Mesothelial cell of epicardium (in vitro differentiated cells): ENCODE measurements around the gene DLX4. TPM values are rescaled to one million over a fixed set of nuclear protein-coding genes. Genes with fewer than 3 reads are reported as not detected.

Experiments
- DNase-seq, 2 experiments: peaks; one replicate each; pipeline ENCODE4 v3.0.0; 2021; ENCODE audit warnings: low spot score in 2 of 2; ENCODE audit not compliant: unreplicated experiment in 2 of 2
- H3K27ac Mint-ChIP-seq: 2 replicates; pipeline ENCODE4 v1.8.0; 2021; ENCODE audit warnings: mixed read lengths
- H3K27me3 Mint-ChIP-seq: 2 replicates; pipeline ENCODE4 v1.8.0; 2021; ENCODE audit warnings: low read depth, mixed read lengths
- H3K36me3 Mint-ChIP-seq: 2 replicates; pipeline ENCODE4 v1.8.0; 2021; ENCODE audit warnings: mixed read lengths
- H3K4me1 Mint-ChIP-seq: 2 replicates; pipeline ENCODE4 v1.8.0; 2021; ENCODE audit warnings: mixed read lengths
- H3K4me3 Mint-ChIP-seq: 2 replicates; pipeline ENCODE4 v1.8.0; 2021; ENCODE audit warnings: mild to moderate bottlenecking, moderate library complexity, mixed read lengths
- H3K9me3 Mint-ChIP-seq: 2 replicates; pipeline ENCODE4 v1.8.0; 2021; ENCODE audit warnings: mixed read lengths
- total RNA-seq: library from RNA; stranded (reverse); gene quantifications from 3 replicates; pipeline ENCODE4 v1.2.1, GENCODE V29; 2021
- TF ChIP-seq, protein P1 (sequence below): fragments of 200-600 bp; sonication (generic); IDR thresholded peaks from one replicate; pipeline ENCODE4 v1.5.0; 2021; ENCODE audit warnings: antibody characterized with exemption; ENCODE audit not compliant: unreplicated experiment

The DLX4 gene
- total RNA-seq, 1 donor from 2014 or later, result 2.7 TPM

DNA sequence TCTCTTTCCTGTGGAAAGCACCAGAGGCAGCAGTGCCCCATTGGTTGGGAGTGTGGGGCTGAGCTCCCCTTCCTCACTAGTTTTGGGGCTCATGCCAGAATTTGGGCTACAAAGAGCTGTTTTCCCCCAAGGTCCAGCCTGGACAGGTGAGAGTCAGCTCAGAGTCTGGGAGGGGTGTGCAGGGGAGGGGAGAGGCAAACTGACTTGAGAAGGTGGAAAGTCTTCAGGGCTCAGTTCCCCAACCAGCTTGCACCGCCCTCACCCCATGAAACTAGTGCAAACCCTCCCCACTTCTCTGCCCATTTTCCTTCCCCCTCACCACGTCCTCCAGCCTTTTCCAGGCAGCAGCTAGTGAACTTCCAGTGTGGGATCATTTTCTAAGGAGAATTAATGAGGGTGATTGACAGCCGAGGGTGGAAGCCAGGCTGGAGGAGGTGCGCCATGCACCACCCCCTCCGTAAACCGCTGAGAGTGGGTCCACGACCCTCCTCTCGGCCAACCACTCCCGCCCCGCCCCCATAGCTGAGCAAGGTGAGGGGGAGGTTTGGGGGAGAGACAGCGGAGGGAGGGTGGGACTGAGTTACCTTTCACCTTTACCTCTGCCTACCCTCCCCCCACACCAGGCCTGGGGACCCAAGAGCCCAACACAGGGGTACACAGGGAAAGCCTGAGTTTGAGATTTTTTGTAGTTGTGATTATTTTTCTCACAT lies 6.2 kb upstream of the DLX4 start:
- Mint-ChIP-seq H3K27ac (no peak overlapping the region), H3K4me1 (peaks cover 24% of the 10 kb centered on the region), H3K4me3 (no peak overlapping the region), H3K9me3 (no peaks in the 10 kb centered on the region), H3K27me3 (peaks cover 76% of the 10 kb centered on the region), H3K36me3 (no peaks in the 10 kb centered on the region)
- no peak for DNase-seq
- TF ChIP-seq, protein P1, sequence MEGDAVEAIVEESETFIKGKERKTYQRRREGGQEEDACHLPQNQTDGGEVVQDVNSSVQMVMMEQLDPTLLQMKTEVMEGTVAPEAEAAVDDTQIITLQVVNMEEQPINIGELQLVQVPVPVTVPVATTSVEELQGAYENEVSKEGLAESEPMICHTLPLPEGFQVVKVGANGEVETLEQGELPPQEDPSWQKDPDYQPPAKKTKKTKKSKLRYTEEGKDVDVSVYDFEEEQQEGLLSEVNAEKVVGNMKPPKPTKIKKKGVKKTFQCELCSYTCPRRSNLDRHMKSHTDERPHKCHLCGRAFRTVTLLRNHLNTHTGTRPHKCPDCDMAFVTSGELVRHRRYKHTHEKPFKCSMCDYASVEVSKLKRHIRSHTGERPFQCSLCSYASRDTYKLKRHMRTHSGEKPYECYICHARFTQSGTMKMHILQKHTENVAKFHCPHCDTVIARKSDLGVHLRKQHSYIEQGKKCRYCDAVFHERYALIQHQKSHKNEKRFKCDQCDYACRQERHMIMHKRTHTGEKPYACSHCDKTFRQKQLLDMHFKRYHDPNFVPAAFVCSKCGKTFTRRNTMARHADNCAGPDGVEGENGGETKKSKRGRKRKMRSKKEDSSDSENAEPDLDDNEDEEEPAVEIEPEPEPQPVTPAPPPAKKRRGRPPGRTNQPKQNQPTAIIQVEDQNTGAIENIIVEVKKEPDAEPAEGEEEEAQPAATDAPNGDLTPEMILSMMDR, result no peak

DNA sequence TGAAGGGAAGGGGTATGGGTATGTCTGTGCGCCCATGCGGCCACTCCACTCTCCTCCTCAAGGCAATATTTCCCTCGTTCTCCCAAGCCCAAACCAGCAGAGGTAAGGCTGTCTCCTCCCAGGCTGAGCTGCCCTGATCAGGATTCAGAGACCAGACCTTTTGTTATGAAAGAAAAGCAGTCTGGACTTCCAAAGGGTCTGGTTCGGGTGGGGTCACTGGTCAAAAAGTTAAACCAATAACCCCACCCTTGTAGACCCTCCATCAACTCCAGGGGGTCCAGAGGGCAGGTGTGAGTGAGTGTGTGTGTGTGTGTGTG lies 5.7 kb upstream of the DLX4 start:
- Mint-ChIP-seq H3K27ac (no peak overlapping the region), H3K9me3 (no peaks in the 10 kb centered on the region), H3K27me3 (peaks cover 81% of the 10 kb centered on the region), H3K36me3 (no peaks in the 10 kb centered on the region), H3K4me1 (peaks cover 24% of the 10 kb centered on the region), H3K4me3 (peak overlapping the region; percentile 33)
- DNase-seq, result no peak
- TF ChIP-seq, protein P1, result no peak

DNA sequence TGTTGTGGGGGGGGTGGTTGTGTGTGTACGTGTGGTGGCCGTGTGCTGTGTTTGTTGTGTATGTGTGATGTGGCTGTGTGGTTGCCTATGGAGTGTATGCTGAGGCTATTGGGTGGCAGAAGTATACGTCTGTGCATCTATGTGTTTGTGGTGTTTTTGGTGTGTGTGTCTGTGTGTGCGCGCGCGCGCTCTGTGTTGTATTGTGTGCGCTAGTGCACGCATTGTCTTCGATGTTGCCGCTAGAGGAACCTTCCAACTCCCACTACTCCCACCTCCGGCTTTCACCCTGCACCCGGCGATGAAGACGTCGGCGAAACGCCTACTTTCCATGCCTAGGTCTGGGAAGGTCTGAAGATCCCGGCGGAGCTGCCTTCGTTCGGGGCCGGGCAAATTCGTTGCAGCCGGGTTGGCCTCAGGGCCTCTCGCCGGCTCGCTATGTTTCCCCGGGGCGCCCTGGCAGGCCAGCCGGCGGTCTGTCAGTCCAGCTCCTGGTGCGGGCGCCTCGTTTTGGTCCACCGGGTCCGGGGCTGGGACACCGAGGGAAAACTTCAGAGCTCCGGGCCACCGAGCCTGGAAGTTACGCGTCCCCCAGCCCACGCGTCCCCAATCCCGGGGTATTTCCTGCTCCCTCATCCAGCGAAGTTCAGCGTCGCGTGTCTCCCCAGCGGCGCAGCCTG lies 5.2 kb upstream of the DLX4 start:
- H3K9me3 Mint-ChIP-seq, result no peaks in the 10 kb centered on the region
- peak overlapping the region; percentile 24 for H3K27ac Mint-ChIP-seq
- peak overlapping the region; percentile 33 for H3K4me3 Mint-ChIP-seq
- TF ChIP-seq, protein P1, result no peak
- H3K36me3 Mint-ChIP-seq, result no peaks in the 10 kb centered on the region
- H3K4me1 Mint-ChIP-seq, result peaks cover 25% of the 10 kb centered on the region
- peaks cover 85% of the 10 kb centered on the region for H3K27me3 Mint-ChIP-seq
- peak in 1 of 2 experiments; percentile 60 for DNase-seq

- Mint-ChIP-seq H3K4me3 (peak overlapping the region; percentile 33), H3K4me1 (peaks cover 27% of the 10 kb centered on the region), H3K27ac (peak overlapping the region; percentile 24), H3K9me3 (no peaks in the 10 kb centered on the region), H3K36me3 (no peaks in the 10 kb centered on the region), H3K27me3 (peaks cover 88% of the 10 kb centered on the region)
- TF ChIP-seq, protein P1, result no peak
- no peak for DNase-seq
Measured at GRCh38 chr17:49964303-49964768, 4.7 kb upstream of the DLX4 start.

DNA sequence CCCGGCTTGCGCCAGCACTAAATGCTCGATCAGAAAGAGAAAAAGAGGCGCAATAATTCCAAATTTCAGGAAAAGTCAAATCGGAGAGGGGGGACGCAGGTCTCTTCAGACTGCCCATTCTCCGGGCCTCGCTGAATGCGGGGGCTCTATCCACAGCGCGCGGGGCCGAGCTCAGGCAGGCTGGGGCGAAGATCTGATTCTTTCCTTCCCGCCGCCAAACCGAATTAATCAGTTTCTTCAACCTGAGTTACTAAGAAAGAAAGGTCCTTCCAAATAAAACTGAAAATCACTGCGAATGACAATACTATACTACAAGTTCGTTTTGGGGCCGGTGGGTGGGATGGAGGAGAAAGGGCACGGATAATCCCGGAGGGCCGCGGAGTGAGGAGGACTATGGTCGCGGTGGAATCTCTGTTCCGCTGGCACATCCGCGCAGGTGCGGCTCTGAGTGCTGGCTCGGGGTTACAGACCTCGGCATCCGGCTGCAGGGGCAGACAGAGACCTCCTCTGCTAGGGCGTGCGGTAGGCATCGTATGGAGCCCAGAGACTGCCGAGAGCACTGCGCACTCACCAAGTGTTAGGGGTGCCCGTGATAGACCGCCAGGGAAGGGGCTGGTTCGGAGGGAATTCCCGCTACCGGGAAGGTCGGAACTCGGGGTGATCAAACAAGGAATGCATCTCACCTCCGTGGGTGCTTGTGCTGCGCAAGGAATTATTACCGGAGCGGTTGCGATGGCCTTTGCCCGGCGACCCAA lies 4.0 kb upstream of the DLX4 start:
- Mint-ChIP-seq H3K9me3 (no peaks in the 10 kb centered on the region), H3K4me1 (peaks cover 30% of the 10 kb centered on the region), H3K4me3 (peak overlapping the region; percentile 33), H3K27ac (no peak overlapping the region), H3K27me3 (peaks cover 88% of the 10 kb centered on the region), H3K36me3 (no peaks in the 10 kb centered on the region)
- DNase-seq, result no peak
- TF ChIP-seq, protein P1, result no peak
